Measurements from ENCODE around the gene EPHA8. TPM values are rescaled to one million over a fixed set of nuclear protein-coding genes. Genes with fewer than 3 reads are reported as not detected.

EPHA8 gene
- total RNA-seq, 1 donor from 2014 or later, result 0.23 TPM

- H3K27ac Mint-ChIP-seq (ENCODE audit: unreplicated experiment), result no peak overlapping the region
- H3K36me3 Mint-ChIP-seq (ENCODE audit: low read depth, unreplicated experiment), result no peaks in the 10 kb centered on the region
- peaks cover 58% of the 10 kb centered on the region for H3K27me3 ChIP-seq (ENCODE audit: insufficient read depth, low read length)
- no peak overlapping the region for H3K4me3 ChIP-seq (ENCODE audit: insufficient read depth, low read depth, low read length)
- FAIRE-seq, result no peak
- no peak overlapping the region for H3K9ac ChIP-seq (ENCODE audit: low read length)
- H3K79me2 ChIP-seq (ENCODE audit: insufficient read depth, low read length), result no peaks in the 10 kb centered on the region
- H3K9me3 Mint-ChIP-seq (ENCODE audit: unreplicated experiment), result no peaks in the 10 kb centered on the region
- no peaks in the 10 kb centered on the region for H3K36me3 ChIP-seq (ENCODE audit: insufficient read depth, low read length)
- peaks cover 76% of the 10 kb centered on the region for H3K27me3 Mint-ChIP-seq (ENCODE audit: low read depth, unreplicated experiment)
- no peak overlapping the region for H3K4me3 Mint-ChIP-seq (ENCODE audit: unreplicated experiment)
- H4K20me1 ChIP-seq (ENCODE audit: insufficient read depth, low read length), result no peaks in the 10 kb centered on the region
- no peak for DNase-seq (ENCODE audit: low read depth)
- H3K27ac ChIP-seq (ENCODE audit: low read depth, low read length), result no peak overlapping the region
- H3K4me1 Mint-ChIP-seq (ENCODE audit: low read depth, unreplicated experiment), result peaks cover 3% of the 10 kb centered on the region
- no peak for TF ChIP-seq CTCF (IDR thresholded peaks at IDR 0.05; ENCODE audit: insufficient read depth, low read depth, low read length)
- no peak for TF ChIP-seq EZH2 (IDR thresholded peaks at IDR 0.05; ENCODE audit: insufficient read depth, low read length)
- no peaks in the 10 kb centered on the region for H3K9me3 ChIP-seq (ENCODE audit: insufficient read depth, low read depth, low read length)
- H2AFZ ChIP-seq (ENCODE audit: low read depth, low read length), result no peak overlapping the region
- H3K4me2 ChIP-seq (ENCODE audit: low read length), result no peak overlapping the region
- H3K4me1 ChIP-seq (ENCODE audit: insufficient read depth, low read length), result no peaks in the 10 kb centered on the region
These were observed 4.7 kb downstream of the EPHA8 start for GRCh38 chr1:22567994-22568393.

- FAIRE-seq, result no peak
- Mint-ChIP-seq H3K27me3 (ENCODE audit: low read depth, unreplicated experiment) (peaks cover 77% of the 10 kb centered on the region), H3K4me3 (ENCODE audit: unreplicated experiment) (no peak overlapping the region), H3K27ac (ENCODE audit: unreplicated experiment) (no peak overlapping the region), H3K4me1 (ENCODE audit: low read depth, unreplicated experiment) (no peaks in the 10 kb centered on the region), H3K9me3 (ENCODE audit: unreplicated experiment) (no peaks in the 10 kb centered on the region), H3K36me3 (ENCODE audit: low read depth, unreplicated experiment) (no peaks in the 10 kb centered on the region)
- no peak for TF ChIP-seq EZH2 (IDR thresholded peaks at IDR 0.05; ENCODE audit: insufficient read depth, low read length)
- TF ChIP-seq CTCF (IDR thresholded peaks at IDR 0.05; ENCODE audit: insufficient read depth, low read depth, low read length), result no peak
- Histone ChIP-seq H3K36me3 (ENCODE audit: insufficient read depth, low read length) (no peaks in the 10 kb centered on the region), H2AFZ (ENCODE audit: low read depth, low read length) (no peak overlapping the region), H3K27me3 (ENCODE audit: insufficient read depth, low read length) (peaks cover 58% of the 10 kb centered on the region), H3K79me2 (ENCODE audit: insufficient read depth, low read length) (no peaks in the 10 kb centered on the region), H3K27ac (ENCODE audit: low read depth, low read length) (no peak overlapping the region), H3K9me3 (ENCODE audit: insufficient read depth, low read depth, low read length) (no peaks in the 10 kb centered on the region), H3K4me2 (ENCODE audit: low read length) (no peak overlapping the region), H3K4me3 (ENCODE audit: insufficient read depth, low read depth, low read length) (no peak overlapping the region), H4K20me1 (ENCODE audit: insufficient read depth, low read length) (no peaks in the 10 kb centered on the region), H3K9ac (ENCODE audit: low read length) (no peak overlapping the region), H3K4me1 (ENCODE audit: insufficient read depth, low read length) (no peaks in the 10 kb centered on the region)
- DNase-seq (ENCODE audit: low read depth), result no peak
These were observed 6.0 kb downstream of the EPHA8 start for GRCh38 chr1:22569269-22569668.

- H3K4me2 ChIP-seq (ENCODE audit: low read length), result no peak overlapping the region
- DNase-seq (ENCODE audit: low read depth) (no peak), FAIRE-seq (no peak)
- no peak overlapping the region for H2AFZ ChIP-seq (ENCODE audit: low read depth, low read length)
- no peaks in the 10 kb centered on the region for H3K9me3 ChIP-seq (ENCODE audit: insufficient read depth, low read depth, low read length)
- no peak overlapping the region for H3K4me3 Mint-ChIP-seq (ENCODE audit: unreplicated experiment)
- peaks cover 77% of the 10 kb centered on the region for H3K27me3 Mint-ChIP-seq (ENCODE audit: low read depth, unreplicated experiment)
- TF ChIP-seq EZH2 (IDR thresholded peaks at IDR 0.05; ENCODE audit: insufficient read depth, low read length), result no peak
- TF ChIP-seq CTCF (IDR thresholded peaks at IDR 0.05; ENCODE audit: insufficient read depth, low read depth, low read length), result no peak
- H3K27ac ChIP-seq (ENCODE audit: low read depth, low read length), result no peak overlapping the region
- no peaks in the 10 kb centered on the region for H3K4me1 ChIP-seq (ENCODE audit: insufficient read depth, low read length)
- no peaks in the 10 kb centered on the region for H3K9me3 Mint-ChIP-seq (ENCODE audit: unreplicated experiment)
- H3K27me3 ChIP-seq (ENCODE audit: insufficient read depth, low read length), result peaks cover 51% of the 10 kb centered on the region
- H3K79me2 ChIP-seq (ENCODE audit: insufficient read depth, low read length), result no peaks in the 10 kb centered on the region
- no peaks in the 10 kb centered on the region for H4K20me1 ChIP-seq (ENCODE audit: insufficient read depth, low read length)
- H3K36me3 ChIP-seq (ENCODE audit: insufficient read depth, low read length), result no peaks in the 10 kb centered on the region
- H3K9ac ChIP-seq (ENCODE audit: low read length), result no peak overlapping the region
- H3K4me3 ChIP-seq (ENCODE audit: insufficient read depth, low read depth, low read length), result no peak overlapping the region
- no peak overlapping the region for H3K27ac Mint-ChIP-seq (ENCODE audit: unreplicated experiment)
- no peaks in the 10 kb centered on the region for H3K4me1 Mint-ChIP-seq (ENCODE audit: low read depth, unreplicated experiment)
- H3K36me3 Mint-ChIP-seq (ENCODE audit: low read depth, unreplicated experiment), result no peaks in the 10 kb centered on the region
These were observed 7.0 kb downstream of the EPHA8 start for GRCh38 chr1:22570140-22570909.

All from astrocyte (in vitro differentiated cells and primary cell).